IMR-90 (cell line): ENCODE data around the gene TFAP2A. TPM values are rescaled to one million over a fixed set of nuclear protein-coding genes. Genes with fewer than 3 reads are reported as not detected.

Experiments used
- ATAC-seq: fragments of 200-7000 bp; cut with Tn5 transposase; 2 replicates; pipeline ENCODE4 v1.9.1; 2020; ENCODE audit warnings: low read depth, mild to moderate bottlenecking, moderate library complexity
- BruUV-seq: library from RNA; stranded (reverse); fragments of 400-500 nt; replicated peaks from 2 replicates; lab custom pipeline; 2021; lab: Mats Ljungman, UMichigan
- CTCF ChIA-PET: fragments of 300-600 bp; formaldehyde crosslinking; extraction: SDS; loops from one replicate; lab custom pipeline; 2021; ENCODE audit warnings: antibody characterized with exemption; lab: Yijun Ruan, JAX
- POLR2A ChIA-PET: fragments of 300-600 bp; sonication (Branson Sonifier 250); formaldehyde crosslinking; loops from one replicate; lab custom pipeline; 2022; ENCODE audit warnings: antibody characterized with exemption; ENCODE audit not compliant: unreplicated experiment; lab: Charles Lee
- DNase-seq: peaks from one replicate; pipeline ENCODE4 v3.0.0; 2013
- H2AFZ ChIP-seq: replicated peaks from 2 replicates; pipeline ENCODE3; 2013; ENCODE audit warnings: low read length, mild to moderate bottlenecking; ENCODE audit not compliant: poor library complexity
- H2AK5ac ChIP-seq: 2 replicates; pipeline ENCODE4 v1.6.1; 2013; ENCODE audit warnings: low read depth, low read length, inconsistent platforms
- H2AK9ac ChIP-seq: replicated peaks from 2 replicates; pipeline ENCODE3; 2013; ENCODE audit warnings: mild to moderate bottlenecking, low read depth, low read length, moderate library complexity; ENCODE audit not compliant: poor library complexity
- H2BK120ac ChIP-seq: 2 replicates; pipeline ENCODE4 v1.6.1; 2013; ENCODE audit warnings: low read depth, low read length, inconsistent platforms
- H2BK15ac ChIP-seq: 3 replicates; pipeline ENCODE4 v1.6.1; 2013; ENCODE audit warnings: low read depth, low read length, inconsistent platforms
- H2BK20ac ChIP-seq: 2 replicates; pipeline ENCODE4 v1.6.1; 2013; ENCODE audit warnings: low read depth, mild to moderate bottlenecking, inconsistent platforms, low read length, moderate library complexity
- H2BK5ac ChIP-seq: 2 replicates; pipeline ENCODE4 v1.6.1; 2013; ENCODE audit warnings: mild to moderate bottlenecking, low read depth, low read length, inconsistent platforms; ENCODE audit not compliant: poor library complexity, severe bottlenecking
- H3K14ac ChIP-seq: replicated peaks from 2 replicates; pipeline ENCODE4 v1.6.1; 2013; ENCODE audit warnings: low read depth, low read length, inconsistent platforms
- H3K18ac ChIP-seq: 2 replicates; pipeline ENCODE4 v1.6.1; 2013; ENCODE audit warnings: low read depth, low read length, control low read depth
- H3K23ac ChIP-seq: 2 replicates; pipeline ENCODE4 v1.6.1; 2013; ENCODE audit warnings: low read depth, low read length, inconsistent platforms
- H3K27ac ChIP-seq: 2 replicates; pipeline ENCODE4 v1.5.1; 2013; ENCODE audit warnings: mild to moderate bottlenecking, control low read depth, low read length; ENCODE audit not compliant: insufficient read depth
- H3K27me3 ChIP-seq: 2 replicates; pipeline ENCODE4 v1.6.1; 2013; ENCODE audit warnings: low read length; ENCODE audit not compliant: control insufficient read depth, insufficient read depth
- H3K36me3 ChIP-seq: 2 replicates; pipeline ENCODE4 v1.6.1; 2013; ENCODE audit warnings: low read length, mixed read lengths; ENCODE audit not compliant: control insufficient read depth, insufficient read depth
- H3K4ac ChIP-seq: 2 replicates; pipeline ENCODE4 v1.6.1; 2013; ENCODE audit warnings: low read depth, low read length, inconsistent platforms
- H3K4me1 ChIP-seq: 2 replicates; pipeline ENCODE4 v1.6.1; 2013; ENCODE audit warnings: low read length, mixed read lengths; ENCODE audit not compliant: control insufficient read depth, insufficient read depth
- H3K4me2 ChIP-seq: 2 replicates; pipeline ENCODE4 v1.6.1; 2013; ENCODE audit warnings: low read depth, mild to moderate bottlenecking, control low read depth, low read length, moderate library complexity
- H3K4me3 ChIP-seq: 2 replicates; pipeline ENCODE4 v1.5.1; 2013; ENCODE audit warnings: low read depth, mild to moderate bottlenecking, control low read depth, low read length, moderate library complexity; ENCODE audit not compliant: insufficient read depth
- H3K56ac ChIP-seq: 2 replicates; pipeline ENCODE4 v1.6.1; 2013; ENCODE audit warnings: low read length, inconsistent platforms; ENCODE audit not compliant: insufficient read depth; ENCODE audit errors: extremely low read depth
- H3K79me1 ChIP-seq, 2 experiments: 2 replicates each; pipeline ENCODE4 v1.6.1; 2013; ENCODE audit warnings: low read length in 2 of 2, inconsistent platforms in 1 of 2, low read depth in 1 of 2
- H3K9ac ChIP-seq: 2 replicates; pipeline ENCODE4 v1.6.1; 2013; ENCODE audit warnings: low read depth, low read length, control low read depth
- H3K9me1 ChIP-seq: 2 replicates; pipeline ENCODE4 v1.6.1; 2013; ENCODE audit warnings: low read length, inconsistent platforms; ENCODE audit not compliant: insufficient read depth
- H3K9me3 ChIP-seq: 2 replicates; pipeline ENCODE4 v1.6.1; 2013; ENCODE audit warnings: low read length; ENCODE audit not compliant: control insufficient read depth, insufficient read depth
- H4K20me1 ChIP-seq: 2 replicates; pipeline ENCODE4 v1.6.1; 2013; ENCODE audit warnings: low read length, inconsistent platforms; ENCODE audit not compliant: insufficient read depth
- H4K5ac ChIP-seq: 2 replicates; pipeline ENCODE4 v1.6.1; 2013; ENCODE audit warnings: mild to moderate bottlenecking, low read depth, low read length, control low read depth
- H4K8ac ChIP-seq, 2 experiments: 2 replicates each; pipeline ENCODE4 v1.6.1; 2013; ENCODE audit warnings: low read depth in 2 of 2, low read length in 2 of 2, control low read depth in 1 of 2, inconsistent platforms in 1 of 2
- H4K91ac ChIP-seq: 2 replicates; pipeline ENCODE4 v1.6.1; 2013; ENCODE audit warnings: low read depth, low read length, inconsistent platforms; ENCODE audit not compliant: insufficient read depth
- MXI1 ChIP-seq: IDR thresholded peaks from 2 replicates; pipeline ENCODE4 v1.6.1; 2012; ENCODE audit warnings: low read depth, mild to moderate bottlenecking, low read length, moderate library complexity, borderline replicate concordance
- NFE2L2 ChIP-seq: fragments of 150-350 bp; IDR thresholded peaks from 2 replicates; pipeline ENCODE4 v1.6.1; 2016; ENCODE audit warnings: low read depth, mild to moderate bottlenecking, low read length
- WGBS, 2 experiments: methylation state at CpG; one replicate each; pipeline versions ENCODE4 v1.1.5 to v1.1.7; 2013; ENCODE audit warnings: missing lambda C conversion rate in 2 of 2; ENCODE audit not compliant: insufficient read length in 1 of 2; ENCODE audit errors: extremely low coverage in 2 of 2; 5-methylcytosine and 5-hydroxymethylcytosine counted together
- dilution Hi-C: fragments of 300-500 bp; cut with HindIII; formaldehyde crosslinking; loops from one replicate; pipeline ENCODE4 v1.14.3; 2018; ENCODE audit warnings: low sequenced_read_pairs; ENCODE audit not compliant: unreplicated experiment
- in situ Hi-C: fragments of 300-500 bp; cut with MboI; formaldehyde crosslinking; loops from 3 replicates; pipeline ENCODE4 v1.14.3; 2019; ENCODE audit warnings: low sequenced_read_pairs, inconsistent platforms, mixed read lengths
- intact Hi-C: fragments of 100-400 bp; cut with micrococcal nuclease; formaldehyde crosslinking; loops from 2 replicates; pipeline ENCODE4 v1.10.0; 2022
- polyA plus RNA-seq, 3 experiments: library from polyadenylated mRNA; depleted of rRNA; stranded (reverse); fragments of >200 nt; gene quantifications; 2 replicates each; pipeline ENCODE4 v1.2.3, GENCODE V29; 2012; ENCODE audit warnings: low replicate concordance in 1 of 3
- total RNA-seq: library from RNA; depleted of rRNA; stranded (reverse); fragments of >200 nt; gene quantifications from 2 replicates; pipeline ENCODE4 v1.2.3, GENCODE V29; 2012
- TF ChIP-seq, protein P1 (sequence below): fragments of 150-350 bp; IDR thresholded peaks from 2 replicates; pipeline ENCODE4 v1.6.1; 2016; ENCODE audit warnings: low read depth, mild to moderate bottlenecking, low read length, moderate library complexity, borderline replicate concordance

The TFAP2A gene
- total and polyA plus RNA-seq, 2 of the 4 experiments (the other 2 are of a cell fraction): 0.72 to 7.1 TPM

GRCh38 chr6:10397756-10398445, 17.0 kb downstream of the TFAP2A start:
- no peak overlapping the region for H3K4me3 ChIP-seq
- H3K23ac ChIP-seq: no peak overlapping the region
- H2BK120ac ChIP-seq: no peak overlapping the region
- H3K9me1 ChIP-seq: no peaks in the 10 kb centered on the region
- H3K4me1 ChIP-seq: no peaks in the 10 kb centered on the region
- no peak overlapping the region for H2BK15ac ChIP-seq
- ChIA-PET POLR2A (no interaction called here), CTCF (no interaction called here)
- no peak overlapping the region for H3K4ac ChIP-seq
- no peak overlapping the region for H2BK5ac ChIP-seq
- H4K20me1 ChIP-seq: no peaks in the 10 kb centered on the region; the same call in 1 of the 2 replicates
- no peak overlapping the region for H4K8ac ChIP-seq
- TF ChIP-seq NFE2L2 (no peak), MXI1 (no peak)
- TF ChIP-seq, protein P1, sequence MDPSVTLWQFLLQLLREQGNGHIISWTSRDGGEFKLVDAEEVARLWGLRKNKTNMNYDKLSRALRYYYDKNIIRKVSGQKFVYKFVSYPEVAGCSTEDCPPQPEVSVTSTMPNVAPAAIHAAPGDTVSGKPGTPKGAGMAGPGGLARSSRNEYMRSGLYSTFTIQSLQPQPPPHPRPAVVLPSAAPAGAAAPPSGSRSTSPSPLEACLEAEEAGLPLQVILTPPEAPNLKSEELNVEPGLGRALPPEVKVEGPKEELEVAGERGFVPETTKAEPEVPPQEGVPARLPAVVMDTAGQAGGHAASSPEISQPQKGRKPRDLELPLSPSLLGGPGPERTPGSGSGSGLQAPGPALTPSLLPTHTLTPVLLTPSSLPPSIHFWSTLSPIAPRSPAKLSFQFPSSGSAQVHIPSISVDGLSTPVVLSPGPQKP: no peak
- no peak overlapping the region for H3K56ac ChIP-seq
- H3K36me3 ChIP-seq: no peaks in the 10 kb centered on the region
- H2BK20ac ChIP-seq: no peak overlapping the region
- peaks cover 33% of the 10 kb centered on the region for H3K27me3 ChIP-seq
- no peaks in the 10 kb centered on the region for H3K9me3 ChIP-seq
- no peak overlapping the region for H3K27ac ChIP-seq
- no peak overlapping the region for H3K14ac ChIP-seq
- 0 out of 4 replicates have a peak, but pooled peaks cover 0 to 4% of the 10 kb centered on the region in 2 experiments for H3K79me1 ChIP-seq
- no peak overlapping the region for H3K18ac ChIP-seq
- in situ Hi-C loops: no loop called here
- H3K9ac ChIP-seq: no peak overlapping the region
- no CpG with 5 or more reads among the region's 28 CpGs for WGBS, 2 experiments
- dilution Hi-C loops: no loop called here
- DNase-seq: no peak
- H3K4me2 ChIP-seq: no peak overlapping the region
- no peak overlapping the region for H2AK9ac ChIP-seq
- no peak overlapping the region for H4K91ac ChIP-seq
- BruUV-seq: no TSS peak
- intact Hi-C loops: no loop called here
- no peak overlapping the region for H2AFZ ChIP-seq
- no peak overlapping the region for H4K5ac ChIP-seq
- no peak overlapping the region for H2AK5ac ChIP-seq
- ATAC-seq: no peak
